K562 (cell line): ENCODE data around the gene EXOC3L1. TPM values are rescaled to one million over a fixed set of nuclear protein-coding genes. Genes with fewer than 3 reads are reported as not detected.

Experiments
- ATAC-seq: fragments of 200-7000 bp; cut with Tn5 transposase; 3 replicates; pipeline ENCODE4 v1.9.1; 2020; ENCODE audit warnings: moderate library complexity
- BruUV-seq: library from RNA; stranded (reverse); fragments of 400-500 nt; replicated peaks from 2 replicates; lab custom pipeline; 2021; lab: Mats Ljungman, UMichigan
- CTCF ChIA-PET: fragments of 300-600 bp; formaldehyde crosslinking; extraction: SDS; loops from one replicate; lab custom pipeline; 2021; ENCODE audit warnings: low intra/inter-chr PET ratio; lab: Yijun Ruan, JAX
- POLR2A ChIA-PET: fragments of 300-600, 350-650 bp; sonication (Branson Sonifier 250); formaldehyde crosslinking; extraction: SDS; loops from one replicate; lab custom pipeline; 2021; ENCODE audit warnings: antibody characterized with exemption, inconsistent platforms; lab: Yijun Ruan, JAX
- DNase-seq, 4 experiments: peaks; one replicate each; pipeline versions ENCODE4 v3.0.0 to v3.0.0-alpha.2; 2011 to 2018; ENCODE audit warnings: low spot score in 3 of 4, mixed read lengths in 3 of 4; ENCODE audit errors: extremely low read depth in 1 of 4
- FAIRE-seq: peaks from 2 replicates; lab custom pipeline; 2011; peaks lifted over from hg19 to GRCh38; lab: Jason Lieb, UNC
- H2AFZ ChIP-seq: 2 replicates; pipeline ENCODE4 v1.6.0; 2011; ENCODE audit warnings: low read depth, low read length, control low read depth, inconsistent platforms
- H3K27ac ChIP-seq: fragments of 200-600 bp; 3 replicates; pipeline ENCODE4 v1.8.0; 2011; ENCODE audit warnings: low read depth, mild to moderate bottlenecking, control low read depth, inconsistent platforms, low read length, moderate library complexity, mixed read lengths; ENCODE audit errors: extremely low read depth
- H3K27me3 ChIP-seq, 2 experiments: fragments of 300-600 bp in 1 of 2; 2 replicates in 1 of 2; 3 replicates in 1 of 2; pipeline versions ENCODE4 v1.6.0 to v1.8.0; 2011; ENCODE audit warnings: inconsistent platforms in 2 of 2, low read length in 2 of 2, mild to moderate bottlenecking in 1 of 2, mixed read lengths in 1 of 2, moderate library complexity in 1 of 2; ENCODE audit not compliant: control insufficient read depth in 2 of 2, insufficient read depth in 2 of 2
- H3K36me3 ChIP-seq: fragments of 300-600 bp; 3 replicates; pipeline ENCODE4 v1.8.0; 2011; ENCODE audit warnings: mild to moderate bottlenecking, low read length, inconsistent platforms; ENCODE audit not compliant: control insufficient read depth, insufficient read depth
- H3K4me1 ChIP-seq, 2 experiments: fragments of 200-600 bp in 1 of 2; replicated peaks in 1 of 2; 2 replicates in 1 of 2; 3 replicates in 1 of 2; pipeline versions ENCODE4 v1.5.1 to v1.8.0; 2011; ENCODE audit warnings: inconsistent platforms in 2 of 2, low read length in 2 of 2, mild to moderate bottlenecking in 1 of 2, mixed read lengths in 1 of 2, moderate library complexity in 1 of 2; ENCODE audit not compliant: control insufficient read depth in 2 of 2, insufficient read depth in 2 of 2
- H3K4me2 ChIP-seq: 2 replicates; pipeline ENCODE4 v1.6.1; 2011; ENCODE audit warnings: low read length, control low read depth, inconsistent platforms, mixed read lengths; ENCODE audit not compliant: insufficient read depth
- H3K4me3 ChIP-seq: fragments of 200-600 bp; sonication (generic), shearing (Covaris generic); 2 replicates; pipeline ENCODE4 v1.5.1; 2016; ENCODE audit warnings: control low read depth, inconsistent platforms
- H3K79me2 ChIP-seq: fragments of 200-600 bp; 3 replicates; pipeline ENCODE4 v1.8.0; 2011; ENCODE audit warnings: low read length, inconsistent platforms; ENCODE audit not compliant: control insufficient read depth, insufficient read depth
- H3K9ac ChIP-seq, 2 experiments: 2 replicates each; pipeline versions ENCODE4 v1.6.0 to v1.6.1; 2011; ENCODE audit warnings: low read depth in 2 of 2, low read length in 2 of 2, control low read depth in 1 of 2, inconsistent platforms in 1 of 2, mild to moderate bottlenecking in 1 of 2, mixed read lengths in 1 of 2; ENCODE audit not compliant: insufficient read depth in 1 of 2
- H3K9me1 ChIP-seq: one replicate; pipeline ENCODE4 v1.6.0; 2011; ENCODE audit warnings: inconsistent platforms, mild to moderate bottlenecking, low read length, moderate library complexity; ENCODE audit not compliant: control insufficient read depth, insufficient read depth
- H3K9me3 ChIP-seq: replicated peaks from 2 replicates; pipeline ENCODE4 v1.5.1; 2011; ENCODE audit warnings: low read depth, low read length, inconsistent platforms; ENCODE audit not compliant: control insufficient read depth, insufficient read depth
- H4K20me1 ChIP-seq: replicated peaks from 2 replicates; pipeline ENCODE4 v1.6.1; 2011; ENCODE audit warnings: low read length, inconsistent platforms, mixed read lengths; ENCODE audit not compliant: control insufficient read depth, insufficient read depth
- CREM ChIP-seq: IDR thresholded peaks from 2 replicates; pipeline ENCODE4 v1.6.1; 2014; ENCODE audit warnings: antibody characterized with exemption, low read depth
- HMGN3 ChIP-seq: IDR thresholded peaks from 2 replicates; pipeline ENCODE4 v1.6.1; 2011; ENCODE audit warnings: borderline replicate concordance, low read depth, mild to moderate bottlenecking, mixed read lengths, low read length; ENCODE audit not compliant: insufficient read length; ENCODE audit errors: extremely low read depth
- HSF4 ChIP-seq: fragments of 250-450 bp; sonication (Bioruptor Pico); IDR thresholded peaks from 2 replicates; pipeline ENCODE4 v2.1.2; 2022; ENCODE audit warnings: mild to moderate bottlenecking, moderate library complexity, borderline replicate concordance
- KLF13 ChIP-seq: fragments of 450-650 bp; IDR thresholded peaks from 2 replicates; pipeline ENCODE4 v1.6.1; 2016; ENCODE audit warnings: missing genetic modification characterization, low read depth, mild to moderate bottlenecking, missing compliant biosample characterization, moderate library complexity, borderline replicate concordance
- KLF16 ChIP-seq: IDR thresholded peaks from 2 replicates; pipeline ENCODE4 v1.6.1; 2016; ENCODE audit warnings: antibody characterized with exemption
- MAFF ChIP-seq: IDR thresholded peaks from 2 replicates; pipeline ENCODE4 v1.6.1; 2012; ENCODE audit warnings: low read length, improper control_type of control experiment
- NFE2 ChIP-seq: IDR thresholded peaks from 2 replicates; pipeline ENCODE4 v1.6.1; 2014; ENCODE audit warnings: antibody characterized with exemption, low read depth
- NR4A1 ChIP-seq, 2 experiments: fragments of 250-450 bp in 1 of 2; fragments of 450-650 bp in 1 of 2; sonication (Bioruptor Pico) in 1 of 2; IDR thresholded peaks; 2 replicates each; pipeline versions ENCODE4 v1.4.0 to v1.6.1; 2016 to 2020; ENCODE audit warnings: mild to moderate bottlenecking in 2 of 2, missing compliant biosample characterization in 1 of 2, missing genetic modification characterization in 1 of 2, moderate library complexity in 1 of 2
- RFX5 ChIP-seq: IDR thresholded peaks from 2 replicates; pipeline ENCODE4 v1.6.1; 2011; ENCODE audit warnings: low read depth, mild to moderate bottlenecking, improper control_type of control experiment, low read length
- THRAP3 ChIP-seq: fragments of 450-650 bp; IDR thresholded peaks from 2 replicates; pipeline ENCODE4 v1.6.1; 2016; ENCODE audit warnings: mild to moderate bottlenecking, inconsistent platforms, borderline replicate concordance
- ZNF282 ChIP-seq: sonication (generic); formaldehyde crosslinking; IDR thresholded peaks from 2 replicates; pipeline ENCODE4 v1.8.1; 2023; ENCODE audit warnings: missing genetic modification reagents
- ZNF609 ChIP-seq: sonication (generic); formaldehyde crosslinking; IDR thresholded peaks from 2 replicates; pipeline ENCODE4 v1.8.1; 2023; ENCODE audit warnings: missing genetic modification reagents, mild to moderate bottlenecking, borderline replicate concordance
- ZNF778 ChIP-seq: fragments of 450-650 bp; formaldehyde crosslinking; IDR thresholded peaks from 2 replicates; pipeline ENCODE4 v1.4.0; 2020; ENCODE audit warnings: mild to moderate bottlenecking, moderate library complexity
- WGBS: fragments of 100-300 bp; shearing (Covaris generic); methylation state at CpG from one replicate; pipeline ENCODE4 v1.1.6; 2016; ENCODE audit warnings: low coverage, mixed read lengths; ENCODE audit not compliant: insufficient coverage; ENCODE audit errors: missing lambda C conversion rate; 5-methylcytosine and 5-hydroxymethylcytosine counted together
- in situ Hi-C: fragments of 300-500 bp; cut with MboI; formaldehyde crosslinking; loops from 4 replicates; pipeline ENCODE4 v1.15.0; 2018; ENCODE audit warnings: inconsistent platforms, mixed read lengths
- intact Hi-C: fragments of 100-400 bp; cut with micrococcal nuclease; formaldehyde crosslinking; loops from 2 replicates; pipeline ENCODE4 v1.14.2; 2022
- polyA plus RNA-seq, 8 experiments: library from polyadenylated mRNA; depleted of rRNA in 4 of 8; stranded (reverse) in 5 of 8; unstranded in 3 of 8; fragments of >200 nt; fragmentation: Nextera tagmentation in 2 of 8; fragmentation: Illumina TruSeq in 1 of 8; extraction: Ambion mirVana in 2 of 8; extraction: Trizol in 1 of 8; gene quantifications; 2 replicates each; pipeline versions ENCODE4 v1.2.1 to v1.2.3, GENCODE V29; 2011 to 2014; ENCODE audit warnings: inconsistent platforms in 1 of 8, missing spikeins in 1 of 8
- total RNA-seq, 7 experiments: library from RNA; depleted of rRNA in 6 of 7; stranded (reverse); fragments of >200 nt in 6 of 7; fragmentation: Illumina TruSeq in 2 of 7; extraction: Trizol in 2 of 7; gene quantifications; 2 replicates each; pipeline versions ENCODE4 v1.2.1 to v1.2.3, GENCODE V29; 2011 to 2021; ENCODE audit warnings: low replicate concordance in 1 of 7

The EXOC3L1 gene
- total and polyA plus RNA-seq, 9 of the 15 experiments (the other 6 are each of a cell fraction or from before 2014, with no cell fraction given) = 0.08 TPM; not detected in 8

- Histone ChIP-seq H3K9me1 (no peaks in the 10 kb centered on the region), H3K79me2 (no peaks in the 10 kb centered on the region), H3K9me3 (no peaks in the 10 kb centered on the region), H2AFZ (no peak overlapping the region), H3K4me3 (no peak overlapping the region), H3K4me2 (no peak overlapping the region), H3K4me1 (peaks cover 0 to 16% of the 10 kb centered on the region in 2 experiments; a peak in 2 of 5 replicates), H3K27me3 (no peaks in the 10 kb centered on the region), H3K27ac (no peak overlapping the region), H3K36me3 (peaks cover 81% of the 10 kb centered on the region), H4K20me1 (no peaks in the 10 kb centered on the region), H3K9ac (no peak overlapping the region; a peak in 1 of 4 replicates)
- intact Hi-C loops = no loop called here
- no peak for DNase-seq
- FAIRE-seq = no peak
- no peak for ATAC-seq
- TF ChIP-seq ZNF778 (CRISPR knock-in tag) = no peak
- no peak for TF ChIP-seq NR4A1 (CRISPR knock-in tag; IDR thresholded peaks at IDR 0.05)
- TF ChIP-seq NR4A1 (tag; IDR thresholded peaks at IDR 0.05) = no peak
- no peak for TF ChIP-seq KLF16
- TF ChIP-seq NFE2 = no peak
- no peak for TF ChIP-seq HMGN3
- TF ChIP-seq CREM = no peak
- TF ChIP-seq ZNF282 (CRISPR knock-in tag) = no peak
- no peak for TF ChIP-seq HSF4 (CRISPR knock-in tag)
- TF ChIP-seq KLF13 (tag) = no peak
- no peak for TF ChIP-seq ZNF609
- no peak for TF ChIP-seq RFX5
- TF ChIP-seq THRAP3 = no peak
- no peak for TF ChIP-seq MAFF
- in situ Hi-C loops = no loop called here
- ChIA-PET POLR2A (interaction anchor here (0.6 to 1.4 kb wide), 4 partner anchors 9 to 172 kb away, joined by 3 read pairs; no protein-coding TSS in a partner anchor), CTCF (no interaction called here)
- no TSS peak for BruUV-seq
- 92% methylated on average over 2 of the region's 2 CpGs for WGBS
Measured at GRCh38 chr16:67145746-67146145, 44.2 kb downstream of the EXOC3L1 start.
